Trophoblast cell (in vitro differentiated cells and primary cell): Measurements from ENCODE around the gene ZNF211.
A peak's percentile ranks its signal among the peaks of the same experiment; 100 is the strongest.

Source experiments
- DNase-seq, 2 donors: peaks; one replicate each; pipeline ENCODE4 v3.0.0-alpha.2; 2016
- H2AFZ ChIP-seq: 2 replicates; pipeline ENCODE4 v1.6.1; 2013; ENCODE audit warnings: low read length, moderate library complexity, mild to moderate bottlenecking; ENCODE audit not compliant: insufficient read depth, poor library complexity
- H2AK5ac ChIP-seq: 2 replicates; pipeline ENCODE4 v1.6.1; 2013; ENCODE audit warnings: mild to moderate bottlenecking, low read length
- H2BK120ac ChIP-seq: 2 replicates; pipeline ENCODE4 v1.6.1; 2013; ENCODE audit warnings: low read length, mild to moderate bottlenecking, moderate library complexity; ENCODE audit not compliant: insufficient read depth, poor library complexity
- H2BK12ac ChIP-seq: 2 replicates; pipeline ENCODE4 v1.6.1; 2013; ENCODE audit warnings: mild to moderate bottlenecking, low read length, moderate library complexity
- H2BK5ac ChIP-seq: 2 replicates; pipeline ENCODE4 v1.6.1; 2013; ENCODE audit warnings: low read length, low read depth, moderate library complexity, mild to moderate bottlenecking; ENCODE audit not compliant: poor library complexity
- H3K14ac ChIP-seq: 2 replicates; pipeline ENCODE4 v1.6.1; 2013; ENCODE audit warnings: mild to moderate bottlenecking, low read length
- H3K18ac ChIP-seq: 2 replicates; pipeline ENCODE4 v1.6.1; 2013; ENCODE audit warnings: mild to moderate bottlenecking, low read length
- H3K23ac ChIP-seq: 2 replicates; pipeline ENCODE4 v1.6.1; 2013; ENCODE audit warnings: low read length
- H3K27ac ChIP-seq: 2 replicates; pipeline ENCODE4 v1.5.1; 2013; ENCODE audit warnings: low read depth, mild to moderate bottlenecking, inconsistent platforms, low read length, moderate library complexity
- H3K27me3 ChIP-seq: 2 replicates; pipeline ENCODE4 v1.6.1; 2013; ENCODE audit warnings: inconsistent platforms, mild to moderate bottlenecking, low read length, moderate library complexity; ENCODE audit not compliant: insufficient read depth
- H3K36me3 ChIP-seq, 2 experiments: 1 replicate in 1 of 2; 2 replicates in 1 of 2; pipeline ENCODE4 v1.6.1; 2013; ENCODE audit warnings: low read length in 2 of 2, mild to moderate bottlenecking in 2 of 2, moderate library complexity in 1 of 2; ENCODE audit not compliant: insufficient read depth in 2 of 2, control insufficient read depth in 1 of 2
- H3K4ac ChIP-seq: 2 replicates; pipeline ENCODE4 v1.6.1; 2013; ENCODE audit warnings: low read depth, mild to moderate bottlenecking, low read length, moderate library complexity
- H3K4me1 ChIP-seq, 2 experiments: 1 replicate in 1 of 2; 2 replicates in 1 of 2; pipeline ENCODE4 v1.6.1; 2013; ENCODE audit warnings: low read length in 2 of 2, mild to moderate bottlenecking in 2 of 2, moderate library complexity in 1 of 2; ENCODE audit not compliant: insufficient read depth in 2 of 2, control insufficient read depth in 1 of 2
- H3K4me2 ChIP-seq: 2 replicates; pipeline ENCODE4 v1.6.1; 2013; ENCODE audit warnings: inconsistent platforms, mild to moderate bottlenecking, low read length, moderate library complexity
- H3K4me3 ChIP-seq: 2 replicates; pipeline ENCODE4 v1.5.1; 2013; ENCODE audit warnings: mild to moderate bottlenecking, low read depth, low read length, inconsistent platforms
- H3K79me1 ChIP-seq: one replicate; pipeline ENCODE4 v1.6.1; 2013; ENCODE audit warnings: low read length
- H3K79me2 ChIP-seq: 2 replicates; pipeline ENCODE4 v1.6.1; 2013; ENCODE audit warnings: low read length, mild to moderate bottlenecking; ENCODE audit not compliant: control insufficient read depth, insufficient read depth, poor library complexity
- H3K9ac ChIP-seq: 2 replicates; pipeline ENCODE4 v1.6.1; 2013; ENCODE audit warnings: mild to moderate bottlenecking, low read length
- H3K9me3 ChIP-seq: 2 replicates; pipeline ENCODE4 v1.6.1; 2013; ENCODE audit warnings: low read depth, mild to moderate bottlenecking, control low read depth, inconsistent platforms, low read length; ENCODE audit not compliant: insufficient read depth
- H4K12ac ChIP-seq: 2 replicates; pipeline ENCODE4 v1.6.1; 2013; ENCODE audit warnings: low read depth, mild to moderate bottlenecking, low read length, moderate library complexity
- H4K8ac ChIP-seq: 2 replicates; pipeline ENCODE4 v1.6.1; 2013; ENCODE audit warnings: low read depth, mild to moderate bottlenecking, low read length, moderate library complexity
- H4K91ac ChIP-seq: one replicate; pipeline ENCODE4 v1.6.1; 2013; ENCODE audit warnings: low read depth, mild to moderate bottlenecking, low read length, moderate library complexity
- WGBS: extraction: QIAGEN DNeasy Blood & Tissue Kit; methylation state at CpG from one replicate; pipeline ENCODE4 v1.1.7; 2013; ENCODE audit warnings: missing lambda C conversion rate; ENCODE audit not compliant: insufficient read length, insufficient coverage; ENCODE audit errors: extremely low coverage; 5-methylcytosine and 5-hydroxymethylcytosine counted together

The ZNF211 gene

GRCh38 chr19:57648331-57649003 is 15.5 kb downstream of the ZNF211 start:
- no peak for DNase-seq
- Histone ChIP-seq H3K9ac (no peak overlapping the region), H4K12ac (no peak overlapping the region), H3K4me2 (no peak overlapping the region), H3K79me1 (peaks cover 14% of the 10 kb centered on the region), H3K9me3 (peaks cover 2% of the 10 kb centered on the region), H3K4me3 (no peak overlapping the region), H3K14ac (no peak overlapping the region), H3K27me3 (no peaks in the 10 kb centered on the region), H4K8ac (no peak overlapping the region), H3K18ac (no peak overlapping the region), H2AFZ (no peak overlapping the region), H2BK5ac (no peak overlapping the region), H3K4me1 (peaks cover 7 to 13% of the 10 kb centered on the region in 2 experiments), H4K91ac (no peak overlapping the region), H2BK12ac (no peak overlapping the region), H2AK5ac (no peak overlapping the region), H3K36me3 (no peaks in the 10 kb centered on the region), H2BK120ac (no peak overlapping the region), H3K79me2 (peaks cover 5% of the 10 kb centered on the region), H3K23ac (peak overlapping the region; percentile 42), H3K27ac (no peak overlapping the region), H3K4ac (no peak overlapping the region)
- no CpG with 5 or more reads among the region's 6 CpGs for WGBS

GRCh38 chr19:57651654-57651996 is 18.7 kb downstream of the ZNF211 start:
- H2BK120ac ChIP-seq, result peak overlapping the region; percentile 91
- H3K27ac ChIP-seq, result peak overlapping the region; percentile 90
- peak overlapping the region; percentile 86 for H2AFZ ChIP-seq
- peaks cover 9 to 18% of the 10 kb centered on the region in 2 experiments for H3K4me1 ChIP-seq
- no peak for DNase-seq
- peak overlapping the region; percentile 87 for H4K8ac ChIP-seq
- H3K9ac ChIP-seq, result no peak overlapping the region
- H4K12ac ChIP-seq, result peak overlapping the region; percentile 63
- H3K4me3 ChIP-seq, result no peak overlapping the region
- H4K91ac ChIP-seq, result peak overlapping the region; percentile 98
- H2BK12ac ChIP-seq, result peak overlapping the region; percentile 80
- H3K9me3 ChIP-seq, result peaks cover 4% of the 10 kb centered on the region
- peak overlapping the region; percentile 99 for H2AK5ac ChIP-seq
- peak overlapping the region; percentile 79 for H3K18ac ChIP-seq
- no peak overlapping the region for H3K23ac ChIP-seq
- no peaks in the 10 kb centered on the region for H3K36me3 ChIP-seq
- H3K4me2 ChIP-seq, result peak overlapping the region; percentile 18
- peak overlapping the region; percentile 57 for H3K4ac ChIP-seq
- H3K14ac ChIP-seq, result peak overlapping the region; percentile 90
- H3K27me3 ChIP-seq, result no peaks in the 10 kb centered on the region
- H3K79me2 ChIP-seq, result peaks cover 5% of the 10 kb centered on the region
- WGBS, result no CpG with 5 or more reads among the region's 6 CpGs
- peaks cover 14% of the 10 kb centered on the region for H3K79me1 ChIP-seq
- peak overlapping the region; percentile 94 for H2BK5ac ChIP-seq

DNA sequence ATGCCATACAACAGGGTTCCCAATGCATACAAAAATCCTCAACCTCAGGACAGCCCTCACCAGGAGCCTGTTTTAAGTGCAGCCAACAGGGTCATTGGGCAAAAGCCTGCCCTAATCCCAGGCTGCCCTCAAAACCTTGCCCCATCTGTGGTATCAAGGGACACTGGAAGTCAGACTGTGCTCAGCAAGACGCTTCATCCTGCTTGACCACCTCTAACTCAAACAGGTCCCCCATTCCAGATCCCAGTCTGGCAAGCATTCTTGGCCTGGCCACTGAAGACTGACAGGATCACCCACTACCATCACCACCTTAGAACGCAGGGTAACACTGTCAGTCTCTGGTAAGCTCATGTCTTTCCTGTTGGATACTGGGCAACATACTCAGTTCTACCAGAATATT is 20.7 kb downstream of the ZNF211 start:
- no peak for DNase-seq
- Histone ChIP-seq H3K27me3 (no peaks in the 10 kb centered on the region), H4K12ac (no peak overlapping the region), H3K4me3 (no peak overlapping the region), H3K18ac (no peak overlapping the region), H3K79me1 (peaks cover 16% of the 10 kb centered on the region), H3K23ac (no peak overlapping the region), H4K8ac (no peak overlapping the region), H3K4ac (no peak overlapping the region), H3K9me3 (peaks cover 4% of the 10 kb centered on the region), H3K9ac (no peak overlapping the region), H3K79me2 (peaks cover 5% of the 10 kb centered on the region), H3K4me2 (no peak overlapping the region), H2BK5ac (no peak overlapping the region), H2BK12ac (no peak overlapping the region), H3K36me3 (no peaks in the 10 kb centered on the region), H2BK120ac (no peak overlapping the region), H2AK5ac (no peak overlapping the region), H2AFZ (no peak overlapping the region), H3K27ac (no peak overlapping the region), H3K4me1 (peaks cover 9 to 18% of the 10 kb centered on the region in 2 experiments), H4K91ac (no peak overlapping the region), H3K14ac (no peak overlapping the region)
- no CpG with 5 or more reads among the region's 2 CpGs for WGBS

DNA sequence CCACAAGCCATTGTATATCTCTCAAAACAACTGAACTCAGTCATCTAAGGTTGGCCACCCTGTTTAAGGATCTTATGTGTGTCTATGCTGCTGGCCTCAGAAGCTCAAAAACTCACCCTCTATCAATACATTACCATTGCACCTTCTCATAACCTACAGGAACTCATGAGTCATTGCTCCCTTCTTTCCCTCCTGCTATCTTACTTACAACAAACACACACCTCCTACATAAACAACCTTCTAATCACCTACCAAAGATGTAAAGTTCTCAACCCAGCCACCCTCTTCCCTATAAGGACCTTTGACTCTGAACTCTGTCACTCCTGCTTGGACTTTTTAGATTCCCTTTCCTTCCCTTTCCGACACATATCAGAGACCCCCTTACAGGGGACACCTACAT is 22.5 kb downstream of the ZNF211 start:
- Histone ChIP-seq H3K4me2 (no peak overlapping the region), H3K9me3 (peaks cover 4% of the 10 kb centered on the region), H2BK12ac (no peak overlapping the region), H4K8ac (no peak overlapping the region), H2BK5ac (no peak overlapping the region), H4K12ac (no peak overlapping the region), H2BK120ac (no peak overlapping the region), H3K23ac (no peak overlapping the region), H3K9ac (no peak overlapping the region), H3K79me2 (peaks cover 5% of the 10 kb centered on the region), H3K18ac (no peak overlapping the region), H3K27me3 (no peaks in the 10 kb centered on the region), H3K14ac (no peak overlapping the region), H3K36me3 (no peaks in the 10 kb centered on the region), H2AK5ac (no peak overlapping the region), H2AFZ (no peak overlapping the region), H3K4me1 (peaks cover 9 to 18% of the 10 kb centered on the region in 2 experiments), H3K4me3 (no peak overlapping the region), H3K79me1 (peaks cover 16% of the 10 kb centered on the region), H4K91ac (no peak overlapping the region), H3K4ac (no peak overlapping the region), H3K27ac (peak overlapping the region; percentile 32)
- DNase-seq, result peak in 1 of 2 donors; percentile 48
- WGBS, result no CpG with 5 or more reads among the region's 1 CpG
